HG03025 (cell line): Measurements from ENCODE around the gene YJEFN3.

Experiments
- ATAC-seq: cut with Tn5 transposase; IDR thresholded peaks from one replicate; pipeline ENCODE4 v1.9.1; 2021; ENCODE audit warnings: mild to moderate bottlenecking, moderate library complexity; ENCODE audit not compliant: unreplicated experiment, low FRiP score

YJEFN3 gene, protein sequence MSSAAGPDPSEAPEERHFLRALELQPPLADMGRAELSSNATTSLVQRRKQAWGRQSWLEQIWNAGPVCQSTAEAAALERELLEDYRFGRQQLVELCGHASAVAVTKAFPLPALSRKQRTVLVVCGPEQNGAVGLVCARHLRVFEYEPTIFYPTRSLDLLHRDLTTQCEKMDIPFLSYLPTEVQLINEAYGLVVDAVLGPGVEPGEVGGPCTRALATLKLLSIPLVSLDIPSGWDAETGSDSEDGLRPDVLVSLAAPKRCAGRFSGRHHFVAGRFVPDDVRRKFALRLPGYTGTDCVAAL

DNA sequence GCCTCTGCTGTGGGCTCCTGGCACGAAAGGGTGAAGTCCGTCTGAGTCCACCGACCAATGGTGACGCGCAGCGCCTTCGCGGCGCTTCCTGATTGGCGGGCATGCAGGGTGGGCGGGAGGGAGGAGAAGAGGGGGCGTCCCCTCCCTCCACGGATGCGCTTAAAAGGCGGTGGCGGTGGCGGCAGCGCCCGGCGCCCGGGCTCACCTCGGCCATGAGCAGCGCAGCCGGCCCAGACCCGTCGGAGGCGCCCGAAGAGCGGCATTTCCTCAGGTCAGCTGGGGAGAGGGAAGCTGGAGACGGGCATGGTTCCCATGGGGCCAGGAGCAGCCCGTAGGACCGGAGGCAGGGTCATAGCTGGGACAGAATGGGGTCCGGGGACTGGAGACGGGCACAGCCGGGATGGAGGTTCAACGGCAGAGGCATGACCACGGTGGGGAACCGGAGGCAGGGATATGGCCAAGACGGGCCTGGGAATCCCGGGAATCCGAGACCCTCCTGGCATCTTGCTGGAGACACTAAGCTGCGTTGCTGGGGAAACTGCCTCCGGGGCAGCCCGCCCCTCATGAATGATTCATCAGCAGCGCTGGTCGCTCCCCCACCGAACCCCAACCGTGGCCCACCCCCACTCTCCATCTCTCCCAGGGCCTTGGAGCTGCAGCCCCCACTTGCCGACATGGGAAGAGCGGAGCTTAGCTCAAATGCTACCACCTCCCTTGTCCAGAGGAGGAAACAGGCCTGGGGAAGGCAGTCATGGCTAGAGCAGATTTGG lies at the start of gene YJEFN3:
YJEFN3 (plus strand) TSS at position 191 of the 770 bp plus-strand sequence; CDS start at position 213, 22 bp downstream.
- ATAC-seq: no peak

DNA sequence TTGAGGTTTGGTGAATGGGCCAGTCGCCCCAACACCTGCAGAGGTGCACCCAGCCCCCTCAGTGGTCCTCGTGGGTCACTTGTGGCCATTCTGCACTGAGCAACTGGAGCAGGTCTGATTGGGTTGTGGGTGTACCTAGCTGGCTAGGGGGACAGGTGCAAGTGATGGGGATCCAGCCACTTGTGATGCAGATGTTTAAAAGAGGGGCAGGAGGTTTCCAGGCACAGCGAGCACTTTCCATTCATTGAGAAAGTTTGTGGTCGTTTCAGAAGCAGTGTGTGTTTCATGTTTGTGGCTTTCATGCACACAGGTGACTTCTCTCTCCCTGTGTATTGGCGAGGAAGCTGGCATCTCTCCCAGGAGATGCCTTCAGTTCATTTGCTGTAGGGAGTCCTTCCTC lies 48.0 kb upstream of the YJEFN3 start:
- ATAC-seq: no peak

DNA sequence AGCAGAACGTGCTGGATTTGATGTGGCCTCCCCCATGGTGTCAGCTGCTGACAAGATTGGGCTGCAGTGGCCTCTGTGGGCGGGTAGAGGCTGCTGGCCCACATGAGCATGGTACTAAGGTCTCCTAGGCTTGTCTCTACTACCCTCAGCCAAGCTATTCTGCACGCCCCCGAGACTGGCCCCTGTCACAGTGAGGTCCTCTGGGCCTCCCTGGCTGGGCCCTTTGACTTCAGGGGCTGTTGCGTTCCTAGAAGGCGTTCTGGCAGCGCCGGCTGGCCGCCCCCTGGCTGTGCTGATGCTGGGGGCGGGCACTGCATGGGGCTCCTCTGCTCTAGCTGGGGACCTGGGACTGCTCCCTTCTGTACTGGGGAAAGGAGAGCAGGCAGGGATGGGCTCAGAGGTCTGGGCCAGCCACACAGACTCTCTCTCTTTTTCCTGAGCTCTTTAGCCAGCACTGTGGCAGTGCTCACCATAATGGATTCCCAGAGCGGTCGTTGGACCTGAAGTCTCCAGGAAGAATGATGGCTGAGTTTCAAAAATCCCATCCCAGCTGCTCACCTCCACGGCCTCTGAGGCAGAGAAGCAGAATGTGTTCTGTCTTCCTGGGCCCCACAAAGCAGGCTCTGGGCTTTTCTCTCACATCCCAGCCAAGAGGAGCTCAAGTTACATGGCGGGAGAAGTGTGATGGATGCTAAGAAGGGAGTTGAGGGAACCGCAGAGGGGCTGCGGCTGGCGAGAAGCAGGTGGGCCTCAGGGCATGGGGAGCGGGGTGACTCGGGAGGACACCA lies 45.7 kb upstream of the YJEFN3 start:
- no peak for ATAC-seq

DNA sequence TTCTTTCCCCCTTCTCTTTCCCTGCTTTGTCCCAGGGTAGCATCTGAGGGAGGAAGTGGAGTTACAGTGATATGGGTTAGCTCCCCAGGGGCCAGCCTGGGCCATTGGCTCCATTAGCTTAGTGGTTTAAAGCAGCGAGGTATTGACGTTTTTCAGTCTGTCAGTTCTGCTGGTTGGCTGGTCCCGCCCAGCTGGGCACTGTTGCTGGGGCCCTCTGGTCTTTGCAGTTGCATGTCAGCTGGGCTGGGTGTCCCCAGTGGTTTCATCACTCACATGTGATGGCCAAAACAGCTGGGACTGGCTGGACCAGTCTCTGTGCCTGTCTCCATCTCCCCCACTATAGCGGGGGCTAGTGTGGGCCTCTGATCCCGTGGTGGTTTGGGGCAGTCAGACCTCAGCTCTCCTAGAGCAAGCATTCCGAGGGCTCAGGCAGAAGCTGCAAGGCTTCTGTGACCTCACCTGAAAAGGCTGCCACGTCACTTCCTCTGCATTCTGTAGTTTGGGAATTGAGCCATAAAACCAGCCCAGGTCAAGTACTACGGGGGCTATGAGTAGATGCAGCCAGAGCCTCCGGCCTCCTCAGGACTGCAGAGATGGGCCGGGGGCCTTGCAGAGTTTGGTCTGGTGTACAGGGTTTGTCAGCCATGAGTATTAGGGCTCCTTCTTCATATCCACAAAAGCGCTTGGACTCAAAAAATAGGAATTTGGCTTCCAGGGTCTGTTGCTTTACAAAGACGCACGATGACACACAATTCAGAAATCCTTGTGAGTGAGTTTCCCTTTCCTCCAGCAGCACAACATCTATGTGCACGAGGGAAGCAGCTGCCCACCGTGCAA lies 43.3 kb upstream of the YJEFN3 start:
- ATAC-seq: no peak

DNA sequence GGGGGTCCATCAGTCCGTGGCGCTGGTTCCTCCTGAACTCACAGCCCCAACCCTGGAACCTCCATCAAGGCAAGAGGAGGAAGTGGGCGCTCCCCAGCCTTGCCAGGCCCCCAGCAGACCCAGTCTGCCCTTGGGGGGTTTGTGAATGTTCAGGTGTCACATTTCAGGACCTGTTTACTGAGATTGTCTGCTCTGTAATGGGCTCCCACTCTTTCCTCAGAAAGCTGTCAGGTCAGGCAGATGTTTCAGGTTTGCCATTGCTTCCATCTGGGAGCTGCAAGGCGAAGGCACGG lies 42.8 kb upstream of the YJEFN3 start:
- no peak for ATAC-seq

DNA sequence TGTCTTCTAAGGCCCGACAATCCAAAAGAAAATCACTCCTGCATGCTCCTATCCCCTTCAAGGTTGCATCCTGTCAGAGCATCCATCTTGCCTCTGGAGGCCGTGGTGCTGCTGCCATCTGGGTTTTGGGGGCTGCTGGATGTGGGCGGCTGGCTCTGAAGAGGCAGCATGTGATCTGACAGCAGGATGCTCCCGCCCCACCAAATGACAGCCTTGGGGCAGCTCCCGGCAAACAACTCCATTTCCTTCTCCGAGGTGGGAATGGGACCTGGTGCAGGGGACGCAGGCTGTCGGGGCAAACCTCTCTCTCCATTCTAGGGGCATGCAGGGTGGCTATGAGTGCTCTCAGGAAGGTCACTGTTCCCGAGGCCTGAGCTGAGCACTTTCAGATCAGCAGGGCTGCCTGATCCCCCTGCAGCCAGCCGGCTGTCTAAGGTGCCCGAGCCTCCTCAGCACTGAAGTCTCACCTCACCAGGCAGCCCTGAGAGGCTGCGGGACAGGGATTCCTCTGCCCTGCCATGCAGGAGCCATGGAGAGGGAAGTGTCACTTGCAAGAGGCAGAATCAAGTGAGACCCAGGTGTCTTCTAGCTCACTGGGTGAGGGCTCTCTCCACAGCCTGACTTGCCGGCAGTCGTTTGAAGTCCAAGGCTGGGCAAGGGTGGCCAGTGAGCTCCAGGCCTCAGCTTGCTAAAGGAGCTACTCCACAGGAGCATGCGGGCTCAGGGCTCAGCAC lies 42.2 kb upstream of the YJEFN3 start:
- no peak for ATAC-seq

DNA sequence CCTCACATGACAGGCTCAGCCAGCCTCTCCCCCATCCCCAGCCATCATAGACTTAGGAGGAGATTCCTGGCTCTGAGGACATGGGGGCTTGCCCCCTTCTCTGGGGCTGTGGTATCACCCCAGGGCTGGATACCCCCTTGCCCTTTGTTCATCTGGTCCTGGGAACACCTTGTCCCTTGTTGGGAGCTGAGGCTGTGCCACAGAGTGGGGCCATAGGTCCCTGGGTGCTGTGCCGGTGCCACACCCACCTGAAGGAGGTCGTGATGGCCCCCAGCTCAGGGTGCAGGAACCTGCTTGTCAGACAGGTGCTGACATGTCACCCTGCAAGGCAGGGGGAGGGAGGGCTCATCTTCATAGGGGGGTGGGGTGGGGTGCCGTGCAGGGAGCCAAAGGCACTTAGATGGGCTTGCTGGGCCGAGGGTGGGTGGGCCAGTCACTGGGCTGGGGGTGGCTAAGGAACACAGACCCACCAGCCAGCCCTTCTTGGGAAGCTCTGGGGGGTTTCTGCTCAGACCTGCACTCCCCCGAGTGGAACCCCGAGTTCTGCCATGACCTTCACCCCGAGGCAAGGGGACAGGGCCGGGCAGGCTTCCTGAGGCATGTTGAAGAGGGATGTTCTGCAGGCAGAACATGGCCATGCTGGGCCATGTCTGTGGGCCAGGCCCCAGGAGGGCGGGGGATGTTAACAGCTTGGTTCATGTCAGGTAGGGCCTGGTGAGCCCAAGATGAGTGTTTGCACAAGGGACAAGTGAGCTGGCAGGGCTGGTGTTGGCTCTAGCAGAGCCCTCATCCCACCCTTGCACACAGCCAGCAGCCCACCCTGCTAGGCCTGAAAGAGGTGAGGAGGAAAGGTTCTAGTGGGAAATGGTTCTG lies 41.4 kb upstream of the YJEFN3 start:
- no peak for ATAC-seq

DNA sequence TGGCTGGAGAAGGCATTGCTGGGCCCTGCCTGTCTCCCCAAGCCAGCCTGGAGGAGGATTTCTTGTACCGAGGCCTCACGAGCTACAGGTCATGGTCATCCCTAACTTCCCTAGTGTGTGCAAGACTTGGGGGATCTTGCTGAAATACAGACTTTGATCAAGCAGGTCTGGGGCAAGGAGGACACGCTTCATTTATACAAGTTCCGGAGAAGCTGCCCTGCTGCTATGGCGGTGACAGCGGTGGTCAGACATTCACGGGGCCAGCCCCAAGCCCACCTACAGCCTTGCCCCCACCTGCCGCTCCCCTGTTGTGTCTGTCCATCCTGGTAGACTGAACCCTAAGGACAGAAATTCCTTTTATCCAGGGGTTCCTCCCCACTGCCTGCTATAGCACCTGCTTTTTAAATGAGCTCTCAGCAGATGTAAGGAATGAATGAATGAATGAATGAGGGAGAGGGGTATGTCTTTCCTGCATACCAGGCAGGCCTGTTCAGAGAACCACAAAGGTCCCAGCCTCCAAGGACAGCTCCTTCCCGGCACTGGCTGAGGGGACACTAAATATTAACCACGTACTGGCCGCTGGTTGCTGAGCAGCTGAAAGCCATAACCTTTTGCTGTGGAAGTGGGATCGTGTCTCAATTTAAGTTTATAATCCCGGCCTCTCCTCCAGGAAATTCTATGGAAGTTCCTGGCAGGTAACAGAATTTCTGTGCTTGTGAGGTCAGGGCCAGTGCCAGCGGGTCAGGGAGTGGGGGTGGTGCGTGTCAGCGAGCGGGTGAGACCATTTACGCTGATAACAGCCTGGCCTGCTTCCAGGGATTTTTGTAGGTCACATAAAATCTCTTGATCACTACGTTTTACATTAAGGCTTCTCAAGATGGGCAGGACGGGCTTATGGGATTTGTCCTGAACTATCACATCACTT lies 40.5 kb upstream of the YJEFN3 start:
- no peak for ATAC-seq

DNA sequence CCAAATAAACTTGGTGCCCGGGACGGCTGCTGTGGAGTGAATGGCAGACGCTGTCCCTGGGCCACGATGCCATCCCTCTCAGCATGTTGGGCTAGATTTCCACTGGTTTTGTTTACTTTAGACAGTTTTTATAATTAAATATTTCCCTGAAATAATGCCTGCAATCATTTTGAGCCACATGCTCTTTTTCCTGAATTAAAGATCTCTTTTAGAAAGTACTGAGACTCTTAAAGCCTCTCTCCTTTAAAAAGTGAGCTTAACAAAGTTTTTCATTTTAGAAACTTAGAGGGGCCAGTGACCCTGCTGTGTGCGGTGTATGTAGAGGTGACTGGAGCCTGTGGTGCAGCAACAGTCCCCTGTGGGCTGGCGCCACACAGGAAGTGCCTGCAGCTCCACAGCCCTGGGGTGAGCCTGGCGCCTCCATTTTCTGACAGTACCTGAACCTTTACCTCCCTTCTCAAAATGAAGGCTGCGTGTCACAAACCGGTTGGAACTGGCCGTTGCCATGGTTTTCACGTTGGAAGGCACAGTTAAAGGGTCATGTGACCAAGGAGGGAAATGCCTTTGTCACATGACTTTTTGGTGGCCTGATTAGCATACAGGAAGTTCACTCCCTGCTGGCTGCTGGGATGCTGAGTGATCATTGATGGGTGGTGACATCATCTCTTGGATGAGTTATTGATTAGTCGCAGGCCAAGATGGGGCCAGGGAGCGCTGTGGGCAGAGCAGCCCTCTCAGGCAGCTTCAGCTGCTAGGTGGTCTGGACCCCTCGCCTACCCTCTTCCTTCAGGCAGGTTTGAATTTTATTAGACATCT lies 39.6 kb upstream of the YJEFN3 start:
- no peak for ATAC-seq

DNA sequence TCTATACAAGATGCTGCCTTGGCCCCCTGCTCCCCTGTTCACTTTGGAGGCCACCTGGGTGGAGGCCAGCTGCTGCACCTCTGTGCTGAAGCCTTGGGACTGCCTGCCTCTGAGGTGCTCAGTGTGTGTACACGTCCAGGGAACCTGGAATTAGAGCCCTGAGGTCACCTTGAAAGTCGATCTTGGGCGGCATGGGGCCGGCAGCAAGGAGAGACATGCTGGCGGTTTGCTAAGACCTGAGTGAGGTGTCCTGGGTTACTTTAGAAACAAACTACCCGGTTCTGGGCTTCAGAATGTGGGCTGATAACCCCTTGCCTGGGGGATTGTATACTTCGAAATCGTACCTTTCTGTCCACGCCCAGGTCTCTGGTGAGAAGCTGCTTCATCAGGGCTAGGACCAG lies 38.9 kb upstream of the YJEFN3 start:
- no peak for ATAC-seq

DNA sequence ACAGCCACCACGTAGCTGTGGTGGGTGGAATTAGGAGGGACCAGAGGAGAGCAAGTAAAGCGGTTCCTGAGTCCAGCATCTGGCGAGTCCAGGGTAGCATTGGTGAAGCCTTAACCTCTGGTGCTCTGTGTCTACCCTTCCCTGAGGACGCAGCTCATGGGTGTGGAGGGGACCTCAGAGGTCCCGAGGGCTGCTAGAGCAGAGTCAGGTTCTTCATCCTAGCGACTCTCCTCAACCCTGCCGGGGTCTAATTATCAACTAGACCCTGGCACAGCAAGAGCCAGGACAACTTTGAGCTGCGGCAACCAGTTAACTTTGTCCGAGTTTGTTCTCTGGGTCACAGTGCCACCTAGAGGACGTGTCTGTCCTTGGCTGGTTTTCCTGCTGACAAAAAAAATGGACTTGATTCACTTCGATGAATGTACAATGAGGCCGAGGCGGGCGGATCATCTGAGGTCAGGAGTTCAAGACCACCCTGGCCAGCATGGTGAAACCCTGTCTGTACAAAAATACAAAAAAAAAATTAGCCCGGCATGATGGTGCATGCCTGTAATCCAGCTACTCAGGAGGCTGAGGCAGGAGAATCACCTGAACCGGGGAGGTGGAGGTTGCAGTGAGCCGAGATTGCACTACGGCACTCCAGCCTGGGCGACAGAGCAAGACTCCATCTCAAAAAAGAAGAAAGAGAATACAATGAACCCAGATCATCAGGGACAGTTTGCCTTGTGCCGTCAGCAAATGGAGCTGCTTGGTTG lies 38.3 kb upstream of the YJEFN3 start:
- no peak for ATAC-seq

DNA sequence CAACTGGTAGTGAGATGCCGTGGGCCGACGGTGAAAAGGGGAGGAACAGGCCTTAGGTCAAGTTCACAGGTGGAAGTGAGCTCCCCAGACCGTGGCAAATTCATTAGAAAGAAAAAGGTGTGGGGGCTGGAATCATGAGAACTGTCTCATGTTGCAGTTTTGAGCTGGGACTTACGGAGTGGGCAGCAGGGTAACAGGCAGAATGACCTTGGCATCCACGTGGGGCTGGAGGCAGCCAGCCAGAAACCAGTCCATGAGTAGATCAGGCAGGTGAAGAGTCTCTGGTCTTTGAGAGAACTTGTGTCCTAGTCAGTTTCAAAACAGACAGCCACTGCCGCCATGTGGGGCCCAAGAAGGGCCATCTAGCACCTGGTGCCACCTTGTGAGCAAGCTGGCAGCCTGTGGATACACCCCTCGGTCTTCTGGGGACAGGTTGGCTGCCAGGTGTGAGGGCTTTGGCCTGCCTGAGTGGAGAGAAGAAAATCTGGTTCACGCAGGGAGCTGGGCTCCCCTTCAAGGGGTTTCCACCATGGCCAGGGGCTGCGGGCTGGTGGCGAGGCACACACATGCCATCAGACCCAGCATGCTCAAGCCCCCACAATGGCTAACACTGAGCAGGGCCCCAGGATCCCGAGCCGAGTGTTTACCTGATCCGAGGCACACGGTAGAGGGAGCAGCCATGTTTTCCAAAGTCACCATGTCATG lies 37.2 kb upstream of the YJEFN3 start:
- ATAC-seq: no peak

DNA sequence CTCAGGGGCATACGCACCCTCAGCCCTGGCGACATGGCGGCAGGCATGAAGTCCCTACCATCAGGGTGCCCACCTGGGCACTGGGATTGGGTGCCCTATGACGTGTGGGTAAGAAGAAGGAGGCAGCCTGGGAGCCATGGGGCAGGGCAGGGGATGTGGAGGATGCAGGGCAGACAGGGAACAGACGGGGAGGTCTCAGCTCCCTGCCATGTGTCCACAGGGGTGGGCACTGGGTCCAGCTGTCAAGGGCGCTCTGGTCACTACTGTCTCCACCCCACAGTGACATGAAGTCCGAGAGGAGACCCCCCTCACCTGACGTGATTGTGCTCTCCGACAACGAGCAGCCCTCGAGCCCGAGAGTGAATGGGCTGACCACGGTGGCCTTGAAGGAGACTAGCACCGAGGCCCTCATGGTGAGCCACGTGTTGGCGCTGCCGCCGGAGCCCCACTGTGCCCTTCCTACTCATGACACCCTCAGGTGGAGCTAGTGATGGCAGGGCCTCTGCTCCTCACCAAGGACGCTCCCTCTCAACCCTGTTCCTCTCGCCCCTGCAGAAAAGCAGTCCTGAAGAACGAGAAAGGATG lies 36.6 kb upstream of the YJEFN3 start:
- ATAC-seq: no peak

DNA sequence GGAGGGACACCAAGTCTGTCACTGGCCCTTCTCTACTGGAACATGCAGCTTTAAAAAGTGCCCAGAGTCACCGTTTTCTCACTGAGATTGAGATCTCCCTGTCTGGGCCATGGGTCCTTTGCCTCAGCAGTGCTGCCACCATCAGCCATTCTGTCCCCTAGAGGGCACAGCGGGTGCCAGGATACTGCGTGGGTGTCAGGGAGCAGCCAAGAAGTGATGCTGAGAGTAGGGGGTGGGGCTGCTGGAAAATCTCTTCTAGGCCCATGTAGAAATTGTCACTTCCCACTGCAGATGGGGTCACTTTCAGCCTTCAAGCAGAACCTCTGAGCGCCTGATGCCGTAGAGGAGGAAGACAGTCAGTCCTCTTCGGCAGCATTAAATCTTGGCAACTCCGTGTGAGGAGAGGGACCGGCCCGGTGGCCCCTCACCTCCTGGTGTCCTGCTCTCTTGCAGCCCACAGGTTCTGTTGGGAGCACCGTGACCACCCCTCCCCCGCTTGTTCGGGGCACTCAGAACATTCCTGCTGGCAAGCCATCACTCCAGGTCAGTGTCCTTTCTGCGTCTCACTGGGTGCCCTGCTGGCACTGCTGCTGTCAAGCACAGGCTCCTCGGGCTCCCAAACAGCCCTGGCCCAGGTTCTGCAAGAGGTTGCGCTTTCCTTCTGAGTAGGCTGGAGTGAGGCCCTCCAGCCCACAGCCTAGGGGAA lies 34.7 kb upstream of the YJEFN3 start:
- ATAC-seq: no peak
